Measurements from ENCODE around the gene CREG2. TPM values are rescaled to one million over a fixed set of nuclear protein-coding genes. Genes with fewer than 3 reads are reported as not detected.

CREG2 gene
- total RNA-seq, 2 experiments from 2014 or later, result not detected

- intact Hi-C loops (cut with micrococcal nuclease), result loop anchor here (1.0 to 10.0 kb wide), 2 partner anchors 44 to 142 kb away; no protein-coding TSS in a partner anchor
- ChIA-PET POLR2A (no interaction called here), CTCF (interaction anchor here (0.7 to 5.7 kb wide), 21 partner anchors 8 to 465 kb away, joined by 3 to 58 read pairs (median 4); partner anchors contain the start of gene RNF149)
- Mint-ChIP-seq H3K36me3 (no peaks in the 10 kb centered on the region), H3K4me1 (ENCODE audit: low read depth) (peaks cover 11% of the 10 kb centered on the region), H3K27ac (no peak overlapping the region), H3K9me3 (no peaks in the 10 kb centered on the region), H3K4me3 (peak overlapping the region; percentile 49), H3K27me3 (peaks cover 32% of the 10 kb centered on the region)
- no peak for DNase-seq
These were observed 628 bp downstream of the CREG2 start for GRCh38 chr2:101386599-101387150.

- Mint-ChIP-seq H3K4me1 (ENCODE audit: low read depth) (peaks cover 11% of the 10 kb centered on the region), H3K4me3 (no peak overlapping the region), H3K9me3 (no peaks in the 10 kb centered on the region), H3K36me3 (no peaks in the 10 kb centered on the region), H3K27ac (no peak overlapping the region), H3K27me3 (peaks cover 22% of the 10 kb centered on the region)
- intact Hi-C loops (cut with micrococcal nuclease), result loop anchor here (10.0 kb wide), 1 partner anchor 138 kb away; no protein-coding TSS in a partner anchor
- CTCF ChIA-PET, result no interaction called here
- no peak for DNase-seq
- POLR2A ChIA-PET, result no interaction called here
These were observed 4.2 kb downstream of the CREG2 start for GRCh38 chr2:101383016-101383541.

- Mint-ChIP-seq H3K4me1 (ENCODE audit: low read depth) (peaks cover 8% of the 10 kb centered on the region), H3K36me3 (no peaks in the 10 kb centered on the region), H3K27me3 (peaks cover 18% of the 10 kb centered on the region), H3K9me3 (no peaks in the 10 kb centered on the region), H3K27ac (no peak overlapping the region), H3K4me3 (no peak overlapping the region)
- intact Hi-C loops (cut with micrococcal nuclease), result loop anchor here (10.0 kb wide), 1 partner anchor 138 kb away; no protein-coding TSS in a partner anchor
- ChIA-PET CTCF (interaction anchor here (1.6 kb wide), 1 partner anchor 40 kb away, joined by 13 read pairs; no protein-coding TSS in a partner anchor), POLR2A (no interaction called here)
- no peak for DNase-seq
These were observed 4.9 kb downstream of the CREG2 start for GRCh38 chr2:101382442-101382841.

- H3K36me3 Mint-ChIP-seq, result no peaks in the 10 kb centered on the region
- POLR2A ChIA-PET, result no interaction called here
These were observed 6.9 kb downstream of the CREG2 start for GRCh38 chr2:101380376-101380775.

GRCh38 chr2:101379091-101379490, 8.2 kb downstream of the CREG2 start:
- peaks cover 3% of the 10 kb centered on the region for H3K27me3 Mint-ChIP-seq
- no peak for DNase-seq
- no peak overlapping the region for H3K27ac Mint-ChIP-seq
- intact Hi-C loops (cut with micrococcal nuclease), result no loop called here
- CTCF ChIA-PET, result interaction anchor here (1.3 to 2.4 kb wide), 2 partner anchors 37 to 40 kb away, joined by 3 to 8 read pairs; no protein-coding TSS in a partner anchor
- no peak overlapping the region for H3K4me3 Mint-ChIP-seq
- H3K9me3 Mint-ChIP-seq, result no peaks in the 10 kb centered on the region
- no peaks in the 10 kb centered on the region for H3K36me3 Mint-ChIP-seq
- no peaks in the 10 kb centered on the region for H3K4me1 Mint-ChIP-seq (ENCODE audit: low read depth)
- POLR2A ChIA-PET, result no interaction called here

More at GRCh38 chr2:101380376-101380775, 6.9 kb downstream of the CREG2 start:
- no peak overlapping the region for H3K4me3 Mint-ChIP-seq
- no peak for DNase-seq
- H3K9me3 Mint-ChIP-seq, result no peaks in the 10 kb centered on the region
- peaks cover 7% of the 10 kb centered on the region for H3K27me3 Mint-ChIP-seq
- no peak overlapping the region for H3K27ac Mint-ChIP-seq
- intact Hi-C loops (cut with micrococcal nuclease), result loop anchor here (10.0 kb wide), 1 partner anchor 136 kb away; no protein-coding TSS in a partner anchor
- CTCF ChIA-PET, result interaction anchor here (1.3 to 2.4 kb wide), 2 partner anchors 38 to 39 kb away, joined by 3 to 8 read pairs; no protein-coding TSS in a partner anchor
- H3K4me1 Mint-ChIP-seq (ENCODE audit: low read depth), result no peaks in the 10 kb centered on the region

- POLR2A ChIA-PET, result no interaction called here
- Mint-ChIP-seq H3K4me1 (ENCODE audit: low read depth) (no peaks in the 10 kb centered on the region), H3K27me3 (no peaks in the 10 kb centered on the region), H3K4me3 (no peak overlapping the region), H3K36me3 (no peaks in the 10 kb centered on the region), H3K27ac (no peak overlapping the region), H3K9me3 (peaks cover 8% of the 10 kb centered on the region)
- DNase-seq, result no peak
- intact Hi-C loops (cut with micrococcal nuclease), result no loop called here
- CTCF ChIA-PET, result no interaction called here
These were observed 11.7 kb downstream of the CREG2 start for GRCh38 chr2:101375653-101376052.

GRCh38 chr2:101374821-101375561, 12.3 kb downstream of the CREG2 start:
- no peak overlapping the region for H3K4me3 Mint-ChIP-seq
- intact Hi-C loops (cut with micrococcal nuclease), result no loop called here
- peaks cover 8% of the 10 kb centered on the region for H3K9me3 Mint-ChIP-seq
- POLR2A ChIA-PET, result no interaction called here
- H3K27me3 Mint-ChIP-seq, result no peaks in the 10 kb centered on the region
- CTCF ChIA-PET, result interaction anchor here (1.5 kb wide), 1 partner anchor 12 kb away, joined by 5 read pairs; no protein-coding TSS in a partner anchor
- H3K27ac Mint-ChIP-seq, result no peak overlapping the region
- DNase-seq, result no peak
- H3K36me3 Mint-ChIP-seq, result no peaks in the 10 kb centered on the region
- H3K4me1 Mint-ChIP-seq (ENCODE audit: low read depth), result no peaks in the 10 kb centered on the region

GRCh38 chr2:101372792-101373191, 14.5 kb downstream of the CREG2 start:
- no peak for DNase-seq
- Mint-ChIP-seq H3K27me3 (no peaks in the 10 kb centered on the region), H3K9me3 (peaks cover 8% of the 10 kb centered on the region), H3K27ac (no peak overlapping the region), H3K4me1 (ENCODE audit: low read depth) (no peaks in the 10 kb centered on the region), H3K4me3 (no peak overlapping the region), H3K36me3 (no peaks in the 10 kb centered on the region)
- intact Hi-C loops (cut with micrococcal nuclease), result no loop called here
- ChIA-PET CTCF (no interaction called here), POLR2A (no interaction called here)

- no peak overlapping the region for H3K27ac Mint-ChIP-seq
- no peaks in the 10 kb centered on the region for H3K27me3 Mint-ChIP-seq
- H3K4me3 Mint-ChIP-seq, result no peak overlapping the region
- intact Hi-C loops (cut with micrococcal nuclease), result no loop called here
- DNase-seq, result no peak
- POLR2A ChIA-PET, result no interaction called here
- H3K36me3 Mint-ChIP-seq, result no peaks in the 10 kb centered on the region
- H3K4me1 Mint-ChIP-seq (ENCODE audit: low read depth), result no peaks in the 10 kb centered on the region
- CTCF ChIA-PET, result interaction anchor here (1.4 kb wide), 1 partner anchor 16 kb away, joined by 5 read pairs; no protein-coding TSS in a partner anchor
- peaks cover 8% of the 10 kb centered on the region for H3K9me3 Mint-ChIP-seq
These were observed 15.7 kb downstream of the CREG2 start for GRCh38 chr2:101371636-101372035.

- no peak for DNase-seq
- CTCF ChIA-PET, result interaction anchor here (0.7 kb wide), 1 partner anchor 18 kb away, joined by 4 read pairs; the partner anchor contains the start of gene CREG2
- no peaks in the 10 kb centered on the region for H3K4me1 Mint-ChIP-seq (ENCODE audit: low read depth)
- intact Hi-C loops (cut with micrococcal nuclease), result no loop called here
- no peaks in the 10 kb centered on the region for H3K36me3 Mint-ChIP-seq
- POLR2A ChIA-PET, result no interaction called here
- peaks cover 8% of the 10 kb centered on the region for H3K9me3 Mint-ChIP-seq
- H3K27ac Mint-ChIP-seq, result no peak overlapping the region
- H3K4me3 Mint-ChIP-seq, result no peak overlapping the region
- H3K27me3 Mint-ChIP-seq, result no peaks in the 10 kb centered on the region
These were observed 18.2 kb downstream of the CREG2 start for GRCh38 chr2:101369100-101369499.

GRCh38 chr2:101368376-101368775, 18.9 kb downstream of the CREG2 start:
- intact Hi-C loops (cut with micrococcal nuclease), result no loop called here
- ChIA-PET CTCF (no interaction called here), POLR2A (no interaction called here)
- Mint-ChIP-seq H3K9me3 (peaks cover 7% of the 10 kb centered on the region), H3K4me3 (no peak overlapping the region), H3K27me3 (no peaks in the 10 kb centered on the region), H3K36me3 (no peaks in the 10 kb centered on the region), H3K27ac (no peak overlapping the region), H3K4me1 (ENCODE audit: low read depth) (no peaks in the 10 kb centered on the region)
- DNase-seq, result no peak

- DNase-seq, result no peak
- H3K36me3 Mint-ChIP-seq, result no peaks in the 10 kb centered on the region
- no peaks in the 10 kb centered on the region for H3K9me3 Mint-ChIP-seq
- H3K27ac Mint-ChIP-seq, result no peak overlapping the region
- H3K27me3 Mint-ChIP-seq, result no peaks in the 10 kb centered on the region
- H3K4me3 Mint-ChIP-seq, result no peak overlapping the region
- CTCF ChIA-PET, result no interaction called here
- intact Hi-C loops (cut with micrococcal nuclease), result no loop called here
- POLR2A ChIA-PET, result no interaction called here
- peaks cover 2% of the 10 kb centered on the region for H3K4me1 Mint-ChIP-seq (ENCODE audit: low read depth)
These were observed 19.8 kb downstream of the CREG2 start for GRCh38 chr2:101367508-101367907.

Data from activated CD4-positive, alpha-beta memory T cell treated with anti-CD3 and anti-CD28 coated beads for 36 hours (primary cell).